NCI-H526 treated with DMSO at 0.1 percent for 48 hours (cell line): ENCODE measurements around the gene PARD6B.
"Not testable (repeated sequence)": the region's sequence is repeated elsewhere in the genome, so short reads cannot be mapped to it uniquely, and the experiment has no call there.

Source experiments
- DNase-seq: peaks from one replicate; lab custom pipeline; 2025; lab: John Stamatoyannopoulos, UW

Gene PARD6B

GRCh38 chr20:50799890-50800550 lies 68.6 kb downstream of the PARD6B start:
- no peak for DNase-seq

- not testable (repeated sequence) for DNase-seq
Observed at GRCh38 chr20:50800986-50801746, 69.8 kb downstream of the PARD6B start.

GRCh38 chr20:50801747-50802125 lies 70.4 kb downstream of the PARD6B start:
- no peak for DNase-seq

- DNase-seq = no peak
Observed at GRCh38 chr20:50802289-50802688, 70.9 kb downstream of the PARD6B start.

- peak; percentile 87 for DNase-seq
Observed at GRCh38 chr20:50804437-50805348, 73.3 kb downstream of the PARD6B start.

- no peak for DNase-seq
Observed at GRCh38 chr20:50805349-50805684, 73.9 kb downstream of the PARD6B start.

GRCh38 chr20:50806126-50806768 lies 74.9 kb downstream of the PARD6B start:
- DNase-seq = no peak
